B cell (primary cell): ENCODE measurements around the gene ADAMTS17. TPM values are rescaled to one million over a fixed set of nuclear protein-coding genes. Genes with fewer than 3 reads are reported as not detected.

ENCODE experiments used
- ATAC-seq: fragments of 200-7000 bp; cut with Tn5 transposase; one replicate; pipeline ENCODE4 v1.10.0; 2021; ENCODE audit warnings: low read depth, mild to moderate bottlenecking, moderate number of reproducible peaks, moderate library complexity
- CTCF ChIA-PET: fragments of 350-600 bp; sonication (Branson Sonifier 250); formaldehyde crosslinking; loops from one replicate; lab custom pipeline; 2021; ENCODE audit warnings: antibody characterized with exemption, inconsistent platforms; lab: Charles Lee
- POLR2A ChIA-PET: fragments of 350-600 bp; sonication (Branson Sonifier 250); formaldehyde crosslinking; loops from one replicate; lab custom pipeline; 2021; ENCODE audit warnings: antibody characterized with exemption; lab: Charles Lee
- DNase-seq: peaks from one replicate; pipeline ENCODE4 v3.0.0; 2013
- H2AFZ ChIP-seq: 2 replicates; pipeline ENCODE4 v1.6.1; 2012; ENCODE audit warnings: mild to moderate bottlenecking, low read depth, low read length; ENCODE audit not compliant: insufficient read depth, poor library complexity, severe bottlenecking
- H3K27ac ChIP-seq, 2 donors: 1 replicate in 1 of 2; 2 replicates in 1 of 2; pipeline ENCODE4 v1.5.1; 2012 to 2013; ENCODE audit warnings: low read length in 2 of 2, mild to moderate bottlenecking in 2 of 2, moderate library complexity in 1 of 2
- H3K27me3 ChIP-seq, 4 experiments: fragments of 200-600 bp in 1 of 4; sonication (generic) in 1 of 4; replicated peaks in 1 of 4; 1 replicate in 2 of 4; 2 replicates in 2 of 4; pipeline versions ENCODE4 v1.6.1 to v1.7.0; 2013 to 2016; ENCODE audit warnings: low read length in 3 of 4, mild to moderate bottlenecking in 2 of 4, mixed read lengths in 1 of 4, moderate library complexity in 1 of 4; ENCODE audit not compliant: insufficient read depth in 4 of 4, control insufficient read depth in 3 of 4; ENCODE audit errors: control extremely low read depth in 1 of 4
- H3K36me3 ChIP-seq, 2 experiments: replicated peaks in 1 of 2; 1 replicate in 1 of 2; 2 replicates in 1 of 2; pipeline versions ENCODE4 v1.6.1 to v1.7.1; 2013; ENCODE audit warnings: low read length in 1 of 2; ENCODE audit not compliant: insufficient read depth in 2 of 2, control insufficient read depth in 1 of 2; ENCODE audit errors: control extremely low read depth in 1 of 2, extremely low read depth in 1 of 2
- H3K4me1 ChIP-seq, 2 donors: fragments of 200-600 bp in 1 of 2; sonication (generic) in 1 of 2; 1 replicate in 1 of 2; 2 replicates in 1 of 2; pipeline versions ENCODE4 v1.5.1 to v1.6.1; 2013 to 2017; ENCODE audit warnings: low read length in 2 of 2; ENCODE audit not compliant: control insufficient read depth in 2 of 2, insufficient read depth in 2 of 2
- H3K4me2 ChIP-seq: replicated peaks from 2 replicates; pipeline ENCODE3; 2012; ENCODE audit warnings: mild to moderate bottlenecking, low read depth, low read length; ENCODE audit not compliant: poor library complexity, severe bottlenecking
- H3K4me3 ChIP-seq, 5 experiments: fragments of 200-600 bp in 1 of 5; sonication (generic) in 1 of 5; 1 replicate in 3 of 5; 2 replicates in 2 of 5; pipeline versions ENCODE4 v1.5.1 to v1.7.0; 2011 to 2016; ENCODE audit warnings: low read length in 4 of 5, mild to moderate bottlenecking in 4 of 5, low read depth in 2 of 5, control low read depth in 1 of 5, moderate library complexity in 1 of 5; ENCODE audit not compliant: insufficient read depth in 1 of 5; ENCODE audit errors: control extremely low read depth in 1 of 5, extremely low read depth in 1 of 5
- H3K79me2 ChIP-seq: fragments of 200-600 bp; sonication (generic); one replicate; pipeline ENCODE4 v1.6.0; 2016; ENCODE audit warnings: low read length; ENCODE audit not compliant: control insufficient read depth, insufficient read depth
- H3K9ac ChIP-seq: fragments of 200-600 bp; sonication (generic); 2 replicates; pipeline ENCODE4 v1.6.1; 2017; ENCODE audit warnings: mild to moderate bottlenecking, low read length, moderate library complexity
- H3K9me3 ChIP-seq, 3 donors: one replicate each; pipeline versions ENCODE4 v1.6.1 to v1.7.1; 2013; ENCODE audit warnings: low read length in 2 of 3; ENCODE audit not compliant: control insufficient read depth in 2 of 3, insufficient read depth in 1 of 3; ENCODE audit errors: control extremely low read depth in 1 of 3
- H4K20me1 ChIP-seq: 2 replicates; pipeline ENCODE4 v1.6.0; 2012; ENCODE audit warnings: mild to moderate bottlenecking, low read length; ENCODE audit not compliant: insufficient read depth, control insufficient read depth, poor library complexity, severe bottlenecking
- H3K27ac Mint-ChIP-seq: one replicate; pipeline ENCODE4 v1.8.0; 2021; ENCODE audit warnings: mixed read lengths
- H3K27me3 Mint-ChIP-seq: one replicate; pipeline ENCODE4 v1.8.0; 2021; ENCODE audit warnings: mixed read lengths
- H3K4me1 Mint-ChIP-seq: one replicate; pipeline ENCODE4 v1.8.0; 2021; ENCODE audit warnings: mixed read lengths
- H3K4me3 Mint-ChIP-seq: one replicate; pipeline ENCODE4 v1.8.0; 2021; ENCODE audit warnings: mixed read lengths
- H3K9me3 Mint-ChIP-seq: one replicate; pipeline ENCODE4 v1.8.0; 2022; ENCODE audit warnings: mixed read lengths; ENCODE audit not compliant: insufficient read depth
- CTCF ChIP-seq: fragments of 200-600 bp; IDR thresholded peaks from one replicate; pipeline ENCODE4 v1.8.0; 2022; ENCODE audit warnings: antibody characterized with exemption, mild to moderate bottlenecking
- EZH2 ChIP-seq: IDR thresholded peaks from 2 replicates; pipeline ENCODE4 v1.6.1; 2012; ENCODE audit warnings: borderline replicate concordance, low read depth, mild to moderate bottlenecking, moderate library complexity, low read length; ENCODE audit not compliant: insufficient read depth, poor library complexity, severe bottlenecking
- WGBS: methylation state at CpG from one replicate; pipeline ENCODE4 v1.1.5; 2013; ENCODE audit warnings: missing lambda C conversion rate; ENCODE audit not compliant: insufficient coverage; 5-methylcytosine and 5-hydroxymethylcytosine counted together
- intact Hi-C: fragments of 100-400 bp; cut with micrococcal nuclease; formaldehyde crosslinking; loops from one replicate; pipeline ENCODE4 v1.10.0; 2022
- polyA plus RNA-seq: library from polyadenylated mRNA; depleted of rRNA; stranded (reverse); fragments of >200 nt; gene quantifications from 2 replicates; pipeline ENCODE4 v1.2.3, GENCODE V29; 2012
- total RNA-seq, 2 donors: library from RNA; stranded (reverse); fragments of 120-200 nt in 1 of 2; gene quantifications; 1 replicate in 1 of 2; 2 replicates in 1 of 2; pipeline versions ENCODE4 v1.2.3 to v1.2.4, GENCODE V29; 2013 to 2022

The ADAMTS17 gene
- total and polyA plus RNA-seq, 2 donors (not counting 1 experiment from before 2014, with no cell fraction given): 0.10 TPM; not detected in 1

GRCh38 chr15:99998661-99999101, 343.1 kb downstream of the ADAMTS17 start:
- no peak for DNase-seq
- no peak overlapping the region for H3K4me2 ChIP-seq
- H3K79me2 ChIP-seq: no peaks in the 10 kb centered on the region
- no peak overlapping the region for H3K27ac Mint-ChIP-seq
- H3K4me1 Mint-ChIP-seq: no peaks in the 10 kb centered on the region
- H3K4me3 Mint-ChIP-seq: no peak overlapping the region
- no peak for ATAC-seq
- peaks cover 0 to 9% (median 0%) of the 10 kb centered on the region in 3 donors for H3K9me3 ChIP-seq
- H3K27me3 Mint-ChIP-seq: no peaks in the 10 kb centered on the region
- H3K36me3 ChIP-seq: no peaks in the 10 kb centered on the region
- no peak overlapping the region for H3K27ac ChIP-seq
- TF ChIP-seq EZH2 (no peak), CTCF (no peak)
- CTCF ChIA-PET: no interaction called here
- no peaks in the 10 kb centered on the region for H3K4me1 ChIP-seq
- H3K9me3 Mint-ChIP-seq: no peaks in the 10 kb centered on the region
- H2AFZ ChIP-seq: no peak overlapping the region
- no peak overlapping the region for H3K9ac ChIP-seq
- H3K4me3 ChIP-seq: no peak overlapping the region
- WGBS: 88% methylated on average over 12 of the region's 12 CpGs
- no peaks in the 10 kb centered on the region for H4K20me1 ChIP-seq
- POLR2A ChIA-PET: no interaction called here
- intact Hi-C loops: no loop called here
- peaks cover 0 to 2% (median 0%) of the 10 kb centered on the region in 4 experiments for H3K27me3 ChIP-seq

- intact Hi-C loops: no loop called here
- Mint-ChIP-seq H3K27ac (no peak overlapping the region), H3K4me3 (no peak overlapping the region), H3K9me3 (no peaks in the 10 kb centered on the region), H3K27me3 (no peaks in the 10 kb centered on the region), H3K4me1 (no peaks in the 10 kb centered on the region)
- no peaks in the 10 kb centered on the region for H3K4me1 ChIP-seq
- POLR2A ChIA-PET: no interaction called here
- no peaks in the 10 kb centered on the region for H3K79me2 ChIP-seq
- H2AFZ ChIP-seq: no peak overlapping the region
- DNase-seq (no peak), ATAC-seq (no peak)
- TF ChIP-seq EZH2 (no peak), CTCF (no peak)
- no peak overlapping the region for H3K27ac ChIP-seq
- H3K9me3 ChIP-seq: peaks cover 0 to 12% (median 0%) of the 10 kb centered on the region in 3 donors
- no peak overlapping the region for H3K4me2 ChIP-seq
- no peaks in the 10 kb centered on the region for H3K36me3 ChIP-seq
- peaks cover 0 to 2% (median 0%) of the 10 kb centered on the region in 4 experiments for H3K27me3 ChIP-seq
- 85% methylated on average over 17 of the region's 22 CpGs for WGBS
- no peak overlapping the region for H3K9ac ChIP-seq
- CTCF ChIA-PET: no interaction called here
- H3K4me3 ChIP-seq: no peak overlapping the region
- no peaks in the 10 kb centered on the region for H4K20me1 ChIP-seq
Observed at GRCh38 chr15:99997112-99997651, 344.6 kb downstream of the ADAMTS17 start.
